H9 (cell line): ENCODE results near the gene TMEM92. TPM values are rescaled to one million over a fixed set of nuclear protein-coding genes. Genes with fewer than 3 reads are reported as not detected.

Source experiments
- DNase-seq: peaks from one replicate; pipeline ENCODE4 v3.0.0-alpha.2; 2017
- H2AFZ ChIP-seq: one replicate; pipeline ENCODE4 v1.6.1; 2013; ENCODE audit warnings: mild to moderate bottlenecking, low read length, control low read depth, moderate library complexity
- H2AK5ac ChIP-seq: 2 replicates; pipeline ENCODE4 v1.6.1; 2013; ENCODE audit warnings: low read length, control low read depth, mixed read lengths; ENCODE audit not compliant: insufficient read length
- H2BK120ac ChIP-seq: one replicate; pipeline ENCODE4 v1.6.1; 2013; ENCODE audit warnings: low read depth, mild to moderate bottlenecking, low read length, control low read depth, inconsistent platforms; ENCODE audit not compliant: poor library complexity, severe bottlenecking
- H2BK12ac ChIP-seq: 2 replicates; pipeline ENCODE4 v1.6.1; 2013; ENCODE audit warnings: low read length, control low read depth, mixed read lengths, low read depth; ENCODE audit not compliant: insufficient read length
- H2BK15ac ChIP-seq: 2 replicates; pipeline ENCODE4 v1.6.1; 2013; ENCODE audit warnings: low read depth, low read length, control low read depth
- H2BK20ac ChIP-seq: one replicate; pipeline ENCODE4 v1.6.1; 2013; ENCODE audit warnings: low read depth, mild to moderate bottlenecking, low read length, control low read depth, inconsistent platforms; ENCODE audit not compliant: poor library complexity, severe bottlenecking
- H2BK5ac ChIP-seq: 2 replicates; pipeline ENCODE4 v1.6.1; 2013; ENCODE audit warnings: low read length, control low read depth, mixed read lengths; ENCODE audit not compliant: insufficient read length
- H3K14ac ChIP-seq: 2 replicates; pipeline ENCODE4 v1.6.1; 2013; ENCODE audit warnings: low read length, control low read depth; ENCODE audit not compliant: insufficient read depth
- H3K18ac ChIP-seq: 2 replicates; pipeline ENCODE4 v1.6.1; 2013; ENCODE audit warnings: low read depth, mild to moderate bottlenecking, mixed read lengths, low read length, control low read depth; ENCODE audit not compliant: insufficient read length
- H3K23ac ChIP-seq: 2 replicates; pipeline ENCODE4 v1.6.1; 2013; ENCODE audit warnings: low read length, control low read depth, mixed read lengths, low read depth; ENCODE audit not compliant: insufficient read length
- H3K23me2 ChIP-seq: 2 replicates; pipeline ENCODE4 v1.6.1; 2013; ENCODE audit warnings: low read depth, mild to moderate bottlenecking, mixed read lengths, low read length, control low read depth; ENCODE audit not compliant: insufficient read length, poor library complexity, severe bottlenecking
- H3K27ac ChIP-seq: 2 replicates; pipeline ENCODE4 v1.5.1; 2013; ENCODE audit warnings: low read length, control low read depth, mixed read lengths, low read depth; ENCODE audit not compliant: insufficient read length
- H3K27me3 ChIP-seq: 2 replicates; pipeline ENCODE4 v1.6.1; 2013; ENCODE audit warnings: low read length, control low read depth, inconsistent platforms; ENCODE audit not compliant: insufficient read depth
- H3K4ac ChIP-seq: 2 replicates; pipeline ENCODE4 v1.6.1; 2013; ENCODE audit warnings: low read depth, mild to moderate bottlenecking, control low read depth, inconsistent platforms, low read length, moderate library complexity
- H3K4me1 ChIP-seq: 2 replicates; pipeline ENCODE4 v1.6.1; 2013; ENCODE audit warnings: low read length, control low read depth, inconsistent platforms; ENCODE audit not compliant: insufficient read depth
- H3K4me2 ChIP-seq: 2 replicates; pipeline ENCODE4 v1.6.1; 2013; ENCODE audit warnings: low read length, control low read depth, mixed read lengths; ENCODE audit not compliant: insufficient read length, insufficient read depth
- H3K56ac ChIP-seq: 2 replicates; pipeline ENCODE4 v1.6.1; 2013; ENCODE audit warnings: low read depth, mild to moderate bottlenecking, mixed read lengths, low read length, control low read depth; ENCODE audit not compliant: insufficient read length
- H3K79me1 ChIP-seq: 2 replicates; pipeline ENCODE4 v1.6.1; 2013; ENCODE audit warnings: low read depth, mild to moderate bottlenecking, moderate library complexity, low read length, control low read depth, inconsistent platforms; ENCODE audit not compliant: insufficient read depth, poor library complexity, severe bottlenecking
- H3K79me2 ChIP-seq: 2 replicates; pipeline ENCODE4 v1.6.1; 2013; ENCODE audit warnings: low read length, control low read depth, inconsistent platforms; ENCODE audit not compliant: insufficient read depth
- H3K9ac ChIP-seq: 2 replicates; pipeline ENCODE4 v1.6.1; 2013; ENCODE audit warnings: low read length, control low read depth, mixed read lengths; ENCODE audit not compliant: insufficient read length; ENCODE audit errors: extremely low read depth
- H3K9me3 ChIP-seq: one replicate; pipeline ENCODE4 v1.6.1; 2013; ENCODE audit warnings: low read depth, low read length, inconsistent platforms; ENCODE audit not compliant: control insufficient read depth
- H3T11ph ChIP-seq: one replicate; pipeline ENCODE4 v1.6.1; 2013; ENCODE audit warnings: mild to moderate bottlenecking, low read length, control low read depth, inconsistent platforms
- H4K20me1 ChIP-seq: one replicate; pipeline ENCODE4 v1.6.1; 2013; ENCODE audit not compliant: control insufficient read depth, insufficient read length, insufficient read depth
- H4K5ac ChIP-seq: 2 replicates; pipeline ENCODE4 v1.6.1; 2013; ENCODE audit warnings: low read depth, mild to moderate bottlenecking, mixed read lengths, low read length, control low read depth; ENCODE audit not compliant: insufficient read length
- H4K8ac ChIP-seq: replicated peaks from 2 replicates; pipeline ENCODE4 v1.6.1; 2013; ENCODE audit warnings: low read length, control low read depth, mixed read lengths, low read depth; ENCODE audit not compliant: insufficient read length
- H4K91ac ChIP-seq: 2 replicates; pipeline ENCODE4 v1.6.1; 2013; ENCODE audit warnings: low read depth, mild to moderate bottlenecking, moderate library complexity, mixed read lengths, low read length, control low read depth; ENCODE audit not compliant: insufficient read length
- H3K27ac Mint-ChIP-seq, 3 experiments: 2 replicates in 2 of 3; 3 replicates in 1 of 3; pipeline ENCODE4 v1.8.0; 2020 to 2021; ENCODE audit warnings: mixed read lengths in 3 of 3, mild to moderate bottlenecking in 1 of 3, moderate library complexity in 1 of 3
- H3K27me3 Mint-ChIP-seq: 2 replicates; pipeline ENCODE4 v1.8.0; 2021; ENCODE audit warnings: low read depth, mild to moderate bottlenecking, moderate library complexity, mixed read lengths
- H3K36me3 Mint-ChIP-seq, 3 experiments: 2 replicates in 2 of 3; 3 replicates in 1 of 3; pipeline ENCODE4 v1.8.0; 2020 to 2021; ENCODE audit warnings: low read depth in 3 of 3, mixed read lengths in 3 of 3; ENCODE audit not compliant: insufficient read depth in 1 of 3
- H3K4me1 Mint-ChIP-seq, 2 experiments: 2 replicates each; pipeline ENCODE4 v1.8.0; 2020; ENCODE audit warnings: mixed read lengths in 2 of 2
- H3K4me3 Mint-ChIP-seq, 2 experiments: 2 replicates in 1 of 2; 3 replicates in 1 of 2; pipeline ENCODE4 v1.8.0; 2020 to 2021; ENCODE audit warnings: mild to moderate bottlenecking in 2 of 2, mixed read lengths in 2 of 2, moderate library complexity in 1 of 2
- H3K9me3 Mint-ChIP-seq, 2 experiments: 2 replicates in 1 of 2; 3 replicates in 1 of 2; pipeline ENCODE4 v1.8.0; 2020; ENCODE audit warnings: mild to moderate bottlenecking in 2 of 2, mixed read lengths in 2 of 2, moderate library complexity in 1 of 2
- WGBS: extraction: QIAGEN DNeasy Blood & Tissue Kit; methylation state at CpG from one replicate; pipeline ENCODE4 v1.1.7; 2013; ENCODE audit warnings: missing lambda C conversion rate, low lambda C conversion rate, mixed read lengths; ENCODE audit not compliant: insufficient read length; ENCODE audit errors: extremely low coverage; 5-methylcytosine and 5-hydroxymethylcytosine counted together
- total RNA-seq: library from RNA; stranded (reverse); gene quantifications from 2 replicates; pipeline ENCODE4 v1.2.1, GENCODE V29; 2021
- TF ChIP-seq, protein P1 (sequence below): fragments of 200-600 bp; sonication (generic); conservative IDR thresholded peaks from 3 replicates; pipeline ENCODE4 v1.8.0; 2021; ENCODE audit warnings: antibody characterized with exemption, mild to moderate bottlenecking

Gene TMEM92
- total RNA-seq, 1 experiment from 2014 or later, result 10.9 TPM

DNA sequence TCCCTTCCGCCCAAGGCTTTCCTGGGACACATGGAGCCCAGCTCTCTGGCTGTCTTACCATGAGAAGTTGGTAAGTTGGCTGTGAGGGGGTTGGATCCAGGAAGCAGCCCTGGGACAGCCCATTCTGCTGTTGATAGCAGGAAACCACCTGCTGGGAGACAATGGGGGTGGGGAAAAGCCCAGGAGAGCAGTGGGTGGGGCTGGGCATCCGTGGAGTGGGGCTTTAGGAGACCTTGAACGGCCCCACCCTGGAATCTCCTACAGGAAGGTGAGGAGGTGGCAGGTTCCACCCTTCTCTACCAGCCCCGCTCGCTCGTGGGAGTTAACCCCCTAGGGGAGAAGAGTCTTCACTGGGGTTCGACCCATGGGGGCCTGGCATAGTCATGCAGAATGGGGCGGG is 5.8 kb downstream of the TMEM92 start:
- no peak overlapping the region for H3K23ac ChIP-seq
- no peak overlapping the region for H3K4me2 ChIP-seq
- H3K36me3 Mint-ChIP-seq, result peaks cover 16 to 27% (median 16%) of the 10 kb centered on the region in 3 experiments; a peak in 6 of 7 replicates
- no peak for DNase-seq
- no peak overlapping the region for H2BK120ac ChIP-seq
- H2BK15ac ChIP-seq, result no peak overlapping the region
- H3K27ac Mint-ChIP-seq, result peak overlapping the region in 1 of 3 experiments; percentile 68; a peak in 1 of 7 replicates
- no peak overlapping the region for H2BK20ac ChIP-seq
- no CpG with 5 or more reads among the region's 8 CpGs for WGBS
- peaks cover 12% of the 10 kb centered on the region; the same call in 1 of the 2 replicates for H3K4me1 ChIP-seq
- H4K91ac ChIP-seq, result no peak overlapping the region
- H3T11ph ChIP-seq, result no peak overlapping the region
- no peak overlapping the region for H4K8ac ChIP-seq
- no peak overlapping the region for H3K9ac ChIP-seq
- peak overlapping the region in 1 of 2 experiments; percentile 8; a peak in 1 of 5 replicates for H3K4me3 Mint-ChIP-seq
- H2BK5ac ChIP-seq, result no peak overlapping the region
- no peak overlapping the region for H2AFZ ChIP-seq
- no peak overlapping the region for H3K27ac ChIP-seq
- H3K18ac ChIP-seq, result no peak overlapping the region
- no peaks in the 10 kb centered on the region for H3K79me2 ChIP-seq
- TF ChIP-seq, protein P1, sequence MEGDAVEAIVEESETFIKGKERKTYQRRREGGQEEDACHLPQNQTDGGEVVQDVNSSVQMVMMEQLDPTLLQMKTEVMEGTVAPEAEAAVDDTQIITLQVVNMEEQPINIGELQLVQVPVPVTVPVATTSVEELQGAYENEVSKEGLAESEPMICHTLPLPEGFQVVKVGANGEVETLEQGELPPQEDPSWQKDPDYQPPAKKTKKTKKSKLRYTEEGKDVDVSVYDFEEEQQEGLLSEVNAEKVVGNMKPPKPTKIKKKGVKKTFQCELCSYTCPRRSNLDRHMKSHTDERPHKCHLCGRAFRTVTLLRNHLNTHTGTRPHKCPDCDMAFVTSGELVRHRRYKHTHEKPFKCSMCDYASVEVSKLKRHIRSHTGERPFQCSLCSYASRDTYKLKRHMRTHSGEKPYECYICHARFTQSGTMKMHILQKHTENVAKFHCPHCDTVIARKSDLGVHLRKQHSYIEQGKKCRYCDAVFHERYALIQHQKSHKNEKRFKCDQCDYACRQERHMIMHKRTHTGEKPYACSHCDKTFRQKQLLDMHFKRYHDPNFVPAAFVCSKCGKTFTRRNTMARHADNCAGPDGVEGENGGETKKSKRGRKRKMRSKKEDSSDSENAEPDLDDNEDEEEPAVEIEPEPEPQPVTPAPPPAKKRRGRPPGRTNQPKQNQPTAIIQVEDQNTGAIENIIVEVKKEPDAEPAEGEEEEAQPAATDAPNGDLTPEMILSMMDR, result no peak
- H3K27me3 Mint-ChIP-seq, result peaks cover 15% of the 10 kb centered on the region
- H3K23me2 ChIP-seq, result no peaks in the 10 kb centered on the region
- H2BK12ac ChIP-seq, result no peak overlapping the region
- no peak overlapping the region for H2AK5ac ChIP-seq
- H3K4ac ChIP-seq, result no peak overlapping the region
- H4K20me1 ChIP-seq, result no peaks in the 10 kb centered on the region
- H3K27me3 ChIP-seq, result no peaks in the 10 kb centered on the region
- no peak overlapping the region for H4K5ac ChIP-seq
- peaks cover 10 to 12% of the 10 kb centered on the region in 2 experiments; a peak in 4 of 5 replicates for H3K9me3 Mint-ChIP-seq
- H3K56ac ChIP-seq, result no peak overlapping the region
- H3K14ac ChIP-seq, result no peak overlapping the region
- no peaks in the 10 kb centered on the region for H3K9me3 ChIP-seq
- H3K4me1 Mint-ChIP-seq, result peaks cover 46 to 50% of the 10 kb centered on the region in 2 experiments
- no peaks in the 10 kb centered on the region for H3K79me1 ChIP-seq
